ENCODE results near the gene TRIM2. TPM values are rescaled to one million over a fixed set of nuclear protein-coding genes. Genes with fewer than 3 reads are reported as not detected.

Gene TRIM2
- polyA plus RNA-seq, 1 donor (not counting 4 experiments of a cell fraction or from before 2014, with no cell fraction given) = 10.6 TPM

DNA sequence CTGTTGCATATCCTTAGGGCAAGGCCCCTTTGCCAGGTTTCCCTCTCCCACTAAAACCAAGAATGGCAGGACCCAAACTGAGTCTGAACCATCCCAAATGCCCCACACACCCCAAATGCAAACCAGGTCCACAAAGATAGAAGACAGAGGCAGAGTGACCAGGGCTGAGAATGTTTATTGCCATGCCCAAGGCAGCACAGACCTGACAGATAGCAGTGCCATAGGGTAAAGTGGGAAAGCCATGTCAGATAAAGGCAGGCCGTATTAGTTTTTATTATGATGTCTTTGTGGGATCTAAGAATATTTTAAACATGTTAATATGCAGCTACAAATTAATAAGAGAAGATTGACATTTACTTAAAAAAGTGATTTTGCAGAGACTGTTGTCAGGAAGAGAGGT is 110.7 kb downstream of the TRIM2 start:
- Histone ChIP-seq H3K9me3 (ENCODE audit: control insufficient read depth, low read depth, low read length) (no peaks in the 10 kb centered on the region), H3K4me2 (ENCODE audit: control insufficient read depth, extremely low read depth, insufficient read depth, low read depth, low read length) (no peak overlapping the region), H2AFZ (ENCODE audit: control insufficient read depth, low read length) (no peak overlapping the region), H3K9me1 (ENCODE audit: control insufficient read depth, extremely low read depth, insufficient read depth, low read length) (no peaks in the 10 kb centered on the region), H3K9ac (ENCODE audit: control insufficient read depth, extremely low read depth, insufficient read depth, low read length) (no peak overlapping the region), H3K36me3 (ENCODE audit: control insufficient read depth in 2 of 2, extremely low read depth in 1 of 2, insufficient read depth in 2 of 2, low read length in 2 of 2) (no peaks in the 10 kb centered on the region), H3K27me3 (ENCODE audit: control insufficient read depth, extremely low read depth, insufficient read depth, low read length) (no peaks in the 10 kb centered on the region), H3K79me2 (ENCODE audit: control insufficient read depth, insufficient read depth, low read length) (no peaks in the 10 kb centered on the region), H4K20me1 (ENCODE audit: control insufficient read depth, extremely low read depth, insufficient read depth, low read length) (no peaks in the 10 kb centered on the region), H3K4me1 (ENCODE audit: control insufficient read depth, extremely low read depth, insufficient read depth, low read length) (no peaks in the 10 kb centered on the region), H3K27ac (ENCODE audit: control insufficient read depth, insufficient read depth, low read length) (no peak overlapping the region), H3K4me3 (ENCODE audit: control insufficient read depth in 2 of 3, extremely low read depth in 1 of 3, insufficient read depth in 2 of 3, low read depth in 1 of 3, low read length in 3 of 3) (no peak overlapping the region)
- dilution Hi-C loops (cut with MboI; ENCODE audit: extremely low pct_ligation_motif_present, low sequenced_read_pairs) = no loop called here
- no peak for FAIRE-seq
- TF ChIP-seq, protein P1, sequence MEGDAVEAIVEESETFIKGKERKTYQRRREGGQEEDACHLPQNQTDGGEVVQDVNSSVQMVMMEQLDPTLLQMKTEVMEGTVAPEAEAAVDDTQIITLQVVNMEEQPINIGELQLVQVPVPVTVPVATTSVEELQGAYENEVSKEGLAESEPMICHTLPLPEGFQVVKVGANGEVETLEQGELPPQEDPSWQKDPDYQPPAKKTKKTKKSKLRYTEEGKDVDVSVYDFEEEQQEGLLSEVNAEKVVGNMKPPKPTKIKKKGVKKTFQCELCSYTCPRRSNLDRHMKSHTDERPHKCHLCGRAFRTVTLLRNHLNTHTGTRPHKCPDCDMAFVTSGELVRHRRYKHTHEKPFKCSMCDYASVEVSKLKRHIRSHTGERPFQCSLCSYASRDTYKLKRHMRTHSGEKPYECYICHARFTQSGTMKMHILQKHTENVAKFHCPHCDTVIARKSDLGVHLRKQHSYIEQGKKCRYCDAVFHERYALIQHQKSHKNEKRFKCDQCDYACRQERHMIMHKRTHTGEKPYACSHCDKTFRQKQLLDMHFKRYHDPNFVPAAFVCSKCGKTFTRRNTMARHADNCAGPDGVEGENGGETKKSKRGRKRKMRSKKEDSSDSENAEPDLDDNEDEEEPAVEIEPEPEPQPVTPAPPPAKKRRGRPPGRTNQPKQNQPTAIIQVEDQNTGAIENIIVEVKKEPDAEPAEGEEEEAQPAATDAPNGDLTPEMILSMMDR (optimal IDR thresholded peaks at IDR 0.05 in 1 of 3, IDR thresholded peaks at IDR 0.05 in 1 of 3, conservative IDR thresholded peaks at IDR 0.05 in 1 of 3; ENCODE audit: extremely low read depth in 1 of 3, insufficient read depth in 2 of 3, low read length in 3 of 3) = no peak
- no peak for TF ChIP-seq EZH2 (IDR thresholded peaks at IDR 0.05; ENCODE audit: low read length)
- no peak for DNase-seq (ENCODE audit: low read depth, low spot score)

DNA sequence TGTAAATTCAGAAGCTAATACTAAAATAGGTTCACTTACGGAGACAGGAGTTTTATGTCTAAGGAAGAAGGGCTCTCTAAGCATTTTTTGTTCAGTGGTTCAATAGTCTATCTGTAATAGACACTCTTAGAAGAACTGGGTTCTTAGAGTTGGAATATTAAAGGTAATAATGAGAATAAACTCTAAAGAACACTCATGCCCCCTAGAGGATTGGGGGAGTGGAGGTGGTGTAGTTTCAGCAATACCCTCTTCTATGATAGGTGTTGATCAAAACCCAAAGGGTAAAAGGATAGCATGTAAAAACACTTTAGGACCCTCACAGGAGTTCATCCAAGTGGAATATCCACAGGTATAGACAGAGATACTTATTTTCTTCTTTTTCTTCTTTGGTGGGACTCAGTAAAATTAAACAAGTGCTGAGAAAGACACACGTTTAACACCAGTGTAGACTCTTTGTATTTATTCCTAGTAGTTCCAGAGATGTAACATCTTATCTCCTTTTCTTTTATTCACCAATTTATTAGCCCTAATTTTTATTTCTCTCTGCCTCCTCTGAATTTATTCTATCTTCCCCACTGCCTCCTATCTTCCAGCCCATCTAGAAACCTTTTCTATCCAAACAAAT is 114.6 kb downstream of the TRIM2 start:
- TF ChIP-seq EZH2 (IDR thresholded peaks at IDR 0.05; ENCODE audit: low read length) = no peak
- TF ChIP-seq, protein P1 (optimal IDR thresholded peaks at IDR 0.05 in 1 of 3, IDR thresholded peaks at IDR 0.05 in 1 of 3, conservative IDR thresholded peaks at IDR 0.05 in 1 of 3; ENCODE audit: extremely low read depth in 1 of 3, insufficient read depth in 2 of 3, low read length in 3 of 3) = peak; percentile 39 to 63 (median 55)
- Histone ChIP-seq H3K4me1 (ENCODE audit: control insufficient read depth, extremely low read depth, insufficient read depth, low read length) (no peaks in the 10 kb centered on the region), H3K4me3 (ENCODE audit: control insufficient read depth in 2 of 3, extremely low read depth in 1 of 3, insufficient read depth in 2 of 3, low read depth in 1 of 3, low read length in 3 of 3) (no peak overlapping the region), H3K27me3 (ENCODE audit: control insufficient read depth, extremely low read depth, insufficient read depth, low read length) (no peaks in the 10 kb centered on the region), H3K9me1 (ENCODE audit: control insufficient read depth, extremely low read depth, insufficient read depth, low read length) (no peaks in the 10 kb centered on the region), H3K9ac (ENCODE audit: control insufficient read depth, extremely low read depth, insufficient read depth, low read length) (no peak overlapping the region), H3K79me2 (ENCODE audit: control insufficient read depth, insufficient read depth, low read length) (no peaks in the 10 kb centered on the region), H3K36me3 (ENCODE audit: control insufficient read depth in 2 of 2, extremely low read depth in 1 of 2, insufficient read depth in 2 of 2, low read length in 2 of 2) (no peaks in the 10 kb centered on the region), H3K4me2 (ENCODE audit: control insufficient read depth, extremely low read depth, insufficient read depth, low read depth, low read length) (no peak overlapping the region), H3K27ac (ENCODE audit: control insufficient read depth, insufficient read depth, low read length) (no peak overlapping the region), H2AFZ (ENCODE audit: control insufficient read depth, low read length) (no peak overlapping the region), H4K20me1 (ENCODE audit: control insufficient read depth, extremely low read depth, insufficient read depth, low read length) (no peaks in the 10 kb centered on the region), H3K9me3 (ENCODE audit: control insufficient read depth, low read depth, low read length) (no peaks in the 10 kb centered on the region)
- FAIRE-seq = no peak
- dilution Hi-C loops (cut with MboI; ENCODE audit: extremely low pct_ligation_motif_present, low sequenced_read_pairs) = no loop called here
- DNase-seq (ENCODE audit: low read depth, low spot score) = no peak
